Stimulated activated CD4-positive, alpha-beta T cell treated with anti-CD3 and anti-CD28 coated beads, Interleukin-2, amount 100 ng/mL, for 4 hours (primary cell): Measurements from ENCODE around the gene TMEM179B.
"Not testable (repeated sequence)": the region's sequence is repeated elsewhere in the genome, so short reads cannot be mapped to it uniquely, and the experiment has no call there.

Source experiments
- DNase-seq: peaks from one replicate; pipeline ENCODE4 v3.0.0-alpha.2; 2020; ENCODE audit warnings: low read depth

Gene TMEM179B

GRCh38 chr11:62789576-62789975, 2.4 kb downstream of the TMEM179B start:
- no peak for DNase-seq

- DNase-seq, result peak; percentile 84
These were observed 4.4 kb downstream of the TMEM179B start, which contains the start of gene TMEM223 for GRCh38 chr11:62791501-62792201. Gene TMEM223, minus strand, starts transcription at chr11:62792006. Its CDS starts 12 bp downstream, at chr11:62791994.

- DNase-seq, result no peak
These were observed 5.0 kb downstream of the TMEM179B start for GRCh38 chr11:62792202-62792575.

- DNase-seq, result no peak
These were observed 7.1 kb downstream of the TMEM179B start for GRCh38 chr11:62794201-62794775.

- no peak for DNase-seq
These were observed 9.1 kb downstream of the TMEM179B start for GRCh38 chr11:62796281-62796680.

GRCh38 chr11:62799486-62799885, 12.3 kb downstream of the TMEM179B start:
- no peak for DNase-seq

- no peak for DNase-seq
These were observed 13.9 kb downstream of the TMEM179B start for GRCh38 chr11:62801071-62801470.

GRCh38 chr11:62804310-62805075, 17.3 kb downstream of the TMEM179B start:
- DNase-seq, result no peak

GRCh38 chr11:62805076-62805892, 18.1 kb downstream of the TMEM179B start, which contains the start of gene NXF1:
Gene NXF1, minus strand, starts transcription at chr11:62805440. Its CDS starts 84 bp downstream, at chr11:62805356.
- DNase-seq, result peak; percentile 92

GRCh38 chr11:62805961-62806441, 18.8 kb downstream of the TMEM179B start:
- DNase-seq, result no peak

- DNase-seq, result no peak
These were observed 19.5 kb downstream of the TMEM179B start for GRCh38 chr11:62806611-62807121.

GRCh38 chr11:62810748-62811147, 23.5 kb downstream of the TMEM179B start:
- no peak for DNase-seq

GRCh38 chr11:62811659-62812058, 24.5 kb downstream of the TMEM179B start:
- no peak for DNase-seq

GRCh38 chr11:62816557-62816956, 29.4 kb downstream of the TMEM179B start:
- DNase-seq, result no peak

GRCh38 chr11:62817129-62817528, 29.9 kb downstream of the TMEM179B start:
- DNase-seq, result no peak

- DNase-seq, result no peak
These were observed 36.5 kb downstream of the TMEM179B start for GRCh38 chr11:62823677-62824076.

- not testable (repeated sequence) for DNase-seq
These were observed 40.9 kb downstream of the TMEM179B start for GRCh38 chr11:62828130-62828529.

- no peak for DNase-seq
These were observed 43.8 kb downstream of the TMEM179B start for GRCh38 chr11:62830904-62831519.

- peak; percentile 99 for DNase-seq
These were observed 44.5 kb downstream of the TMEM179B start, which contains the start of gene STX5 for GRCh38 chr11:62831520-62832335. Gene STX5, minus strand, starts transcription at chr11:62832051. Its CDS starts 808 bp downstream, at chr11:62831243.
